ENCODE data around the gene NFIX. TPM values are rescaled to one million over a fixed set of nuclear protein-coding genes. Genes with fewer than 3 reads are reported as not detected.

The NFIX gene
- total and polyA plus RNA-seq, 2 of the 13 experiments (the other 11 are each of a cell fraction or from before 2014, with no cell fraction given) = 3.4 to 5.4 TPM

DNA sequence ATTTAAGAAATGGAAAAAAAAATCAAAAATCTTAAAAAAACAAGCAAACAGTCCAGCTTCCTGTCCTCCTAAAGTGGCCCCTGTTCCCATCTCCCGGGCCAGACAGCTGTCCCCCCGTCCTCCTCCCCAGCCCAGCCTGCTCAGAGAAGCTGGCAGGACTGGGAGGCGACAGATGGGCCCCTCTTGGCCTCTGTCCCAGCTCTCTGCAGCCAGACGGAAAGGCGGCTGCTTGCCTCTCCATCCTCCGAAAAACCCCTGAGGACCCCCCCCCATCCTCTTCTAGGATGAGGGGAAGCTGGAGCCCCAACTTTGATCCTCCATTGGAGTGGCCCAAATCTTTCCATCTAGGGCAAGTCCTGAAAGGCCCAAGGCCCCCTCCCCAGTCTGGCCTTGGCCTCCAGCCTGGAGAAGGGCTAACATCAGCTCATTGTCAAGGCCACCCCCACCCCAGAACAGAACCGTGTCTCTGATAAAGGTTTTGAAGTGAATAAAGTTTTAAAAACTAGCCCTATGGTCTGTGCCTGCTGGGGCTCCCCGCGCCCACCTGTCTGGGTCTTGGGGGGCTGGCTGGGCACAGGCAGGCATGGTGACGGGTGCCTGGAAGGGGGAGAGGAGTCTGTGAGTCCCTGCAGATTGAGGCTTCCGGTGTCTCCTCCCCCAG, 42.0 kb upstream of the NFIX start (continued):
- TF ChIP-seq IKZF4 (CRISPR knock-in tag; IDR thresholded peaks at IDR 0.05; ENCODE audit: borderline replicate concordance, low read depth, not compliant biosample characterization) = no peak
- TF ChIP-seq, protein P1, sequence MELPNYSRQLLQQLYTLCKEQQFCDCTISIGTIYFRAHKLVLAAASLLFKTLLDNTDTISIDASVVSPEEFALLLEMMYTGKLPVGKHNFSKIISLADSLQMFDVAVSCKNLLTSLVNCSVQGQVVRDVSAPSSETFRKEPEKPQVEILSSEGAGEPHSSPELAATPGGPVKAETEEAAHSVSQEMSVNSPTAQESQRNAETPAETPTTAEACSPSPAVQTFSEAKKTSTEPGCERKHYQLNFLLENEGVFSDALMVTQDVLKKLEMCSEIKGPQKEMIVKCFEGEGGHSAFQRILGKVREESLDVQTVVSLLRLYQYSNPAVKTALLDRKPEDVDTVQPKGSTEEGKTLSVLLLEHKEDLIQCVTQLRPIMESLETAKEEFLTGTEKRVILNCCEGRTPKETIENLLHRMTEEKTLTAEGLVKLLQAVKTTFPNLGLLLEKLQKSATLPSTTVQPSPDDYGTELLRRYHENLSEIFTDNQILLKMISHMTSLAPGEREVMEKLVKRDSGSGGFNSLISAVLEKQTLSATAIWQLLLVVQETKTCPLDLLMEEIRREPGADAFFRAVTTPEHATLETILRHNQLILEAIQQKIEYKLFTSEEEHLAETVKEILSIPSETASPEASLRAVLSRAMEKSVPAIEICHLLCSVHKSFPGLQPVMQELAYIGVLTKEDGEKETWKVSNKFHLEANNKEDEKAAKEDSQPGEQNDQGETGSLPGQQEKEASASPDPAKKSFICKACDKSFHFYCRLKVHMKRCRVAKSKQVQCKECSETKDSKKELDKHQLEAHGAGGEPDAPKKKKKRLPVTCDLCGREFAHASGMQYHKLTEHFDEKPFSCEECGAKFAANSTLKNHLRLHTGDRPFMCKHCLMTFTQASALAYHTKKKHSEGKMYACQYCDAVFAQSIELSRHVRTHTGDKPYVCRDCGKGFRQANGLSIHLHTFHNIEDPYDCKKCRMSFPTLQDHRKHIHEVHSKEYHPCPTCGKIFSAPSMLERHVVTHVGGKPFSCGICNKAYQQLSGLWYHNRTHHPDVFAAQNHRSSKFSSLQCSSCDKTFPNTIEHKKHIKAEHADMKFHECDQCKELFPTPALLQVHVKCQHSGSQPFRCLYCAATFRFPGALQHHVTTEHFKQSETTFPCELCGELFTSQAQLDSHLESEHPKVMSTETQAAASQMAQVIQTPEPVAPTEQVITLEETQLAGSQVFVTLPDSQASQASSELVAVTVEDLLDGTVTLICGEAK (IDR thresholded peaks at IDR 0.05) = no peak
- TF ChIP-seq, protein P1 (CRISPR knock-in tag; IDR thresholded peaks at IDR 0.05) = peak; percentile 56; the same call in 1 of the 2 replicates
